Dermis blood vessel endothelial cell (primary cell): Measurements from ENCODE around the gene BAMBI. TPM values are rescaled to one million over a fixed set of nuclear protein-coding genes. Genes with fewer than 3 reads are reported as not detected.
A peak's percentile ranks its signal among the peaks of the same experiment; 100 is the strongest.
"Not testable (repeated sequence)": the region's sequence is repeated elsewhere in the genome, so short reads cannot be mapped to it uniquely, and the experiment has no call there.

Experiments
- DNase-seq: peaks from one replicate; pipeline ENCODE4 v3.0.0; 2010
- total RNA-seq: library from RNA; depleted of rRNA; stranded (reverse); fragments of >200 nt; gene quantifications from 2 replicates; pipeline ENCODE4 v1.2.3, GENCODE V29; 2014

BAMBI gene, protein sequence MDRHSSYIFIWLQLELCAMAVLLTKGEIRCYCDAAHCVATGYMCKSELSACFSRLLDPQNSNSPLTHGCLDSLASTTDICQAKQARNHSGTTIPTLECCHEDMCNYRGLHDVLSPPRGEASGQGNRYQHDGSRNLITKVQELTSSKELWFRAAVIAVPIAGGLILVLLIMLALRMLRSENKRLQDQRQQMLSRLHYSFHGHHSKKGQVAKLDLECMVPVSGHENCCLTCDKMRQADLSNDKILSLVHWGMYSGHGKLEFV
- total RNA-seq, result 2.4 and 3.8 TPM in 2 replicates

DNA sequence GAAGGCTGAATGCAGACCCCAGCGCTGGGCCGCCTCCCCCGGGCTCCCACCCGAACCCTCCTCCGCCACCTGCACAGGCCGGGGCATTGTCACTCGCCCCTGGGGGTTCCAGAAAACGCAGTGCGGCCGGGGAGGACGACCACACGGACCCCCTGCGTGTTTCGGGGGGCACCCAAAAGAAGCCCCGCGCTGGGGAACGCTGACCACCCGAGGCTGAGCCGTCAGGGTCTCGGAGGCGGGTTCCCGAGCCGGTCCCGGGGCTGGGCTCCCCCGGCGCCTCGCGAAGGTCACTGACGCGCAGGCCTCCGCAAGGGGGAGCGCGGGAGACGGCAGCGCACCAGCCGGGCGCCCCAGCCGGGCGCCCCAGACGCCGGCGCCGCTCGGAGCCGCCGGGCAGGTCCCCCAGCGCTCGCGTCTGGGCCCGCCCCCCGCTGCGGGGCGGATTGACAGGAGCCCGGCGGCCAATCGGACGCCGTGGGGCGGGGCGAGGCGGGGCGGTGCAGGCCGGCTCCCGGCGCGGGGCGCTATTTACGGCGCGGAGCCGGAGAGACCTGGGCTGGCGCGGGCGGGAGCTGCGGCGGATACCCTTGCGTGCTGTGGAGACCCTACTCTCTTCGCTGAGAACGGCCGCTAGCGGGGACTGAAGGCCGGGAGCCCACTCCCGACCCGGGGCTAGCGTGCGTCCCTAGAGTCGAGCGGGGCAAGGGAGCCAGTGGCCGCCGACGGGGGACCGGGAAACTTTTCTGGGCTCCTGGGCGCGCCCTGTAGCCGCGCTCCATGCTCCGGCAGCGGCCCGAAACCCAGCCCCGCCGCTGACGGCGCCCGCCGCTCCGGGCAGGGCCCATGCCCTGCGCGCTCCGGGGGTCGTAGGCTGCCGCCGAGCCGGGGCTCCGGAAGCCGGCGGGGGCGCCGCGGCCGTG is at the start of gene BAMBI:
Gene BAMBI (plus strand): TSS at position 554 of the 920 bp plus-strand sequence. CDS start 377 bp downstream, outside the sequence.
- DNase-seq, result peak; percentile 94

DNA sequence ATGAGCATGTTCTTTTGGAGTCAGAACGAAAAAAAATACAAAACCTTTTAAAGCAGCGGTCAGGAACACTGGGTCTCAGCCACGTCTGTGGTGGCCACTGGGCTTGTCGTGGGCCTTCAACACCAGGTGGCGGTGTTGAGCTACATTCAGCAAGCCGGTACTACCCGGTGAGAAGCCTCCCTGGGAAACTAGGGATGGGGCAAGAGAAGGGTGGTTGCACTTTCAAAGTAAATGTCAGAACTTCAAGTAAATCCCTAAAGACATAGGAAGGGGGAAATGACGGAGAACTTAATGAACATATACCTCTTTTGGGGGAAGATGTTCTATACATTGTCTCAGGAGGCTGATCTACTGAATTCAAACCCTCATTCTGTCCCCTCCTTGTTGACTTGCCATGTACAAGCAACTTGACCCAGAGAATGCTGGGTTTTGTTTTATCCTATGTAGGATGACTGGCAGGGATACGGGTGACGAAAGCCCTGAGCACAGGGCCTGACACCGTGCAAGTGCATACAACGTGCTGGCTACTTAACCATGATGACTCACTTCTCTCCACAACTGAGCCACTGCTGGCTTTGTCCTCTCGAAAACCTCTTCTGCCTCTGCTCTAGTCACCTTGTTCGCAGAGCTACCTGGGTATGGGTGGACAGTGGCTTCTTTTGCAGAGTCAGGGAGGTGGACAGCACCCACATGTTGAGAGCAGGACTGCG is 49.0 kb upstream of the BAMBI start:
- peak; percentile 86 for DNase-seq

DNA sequence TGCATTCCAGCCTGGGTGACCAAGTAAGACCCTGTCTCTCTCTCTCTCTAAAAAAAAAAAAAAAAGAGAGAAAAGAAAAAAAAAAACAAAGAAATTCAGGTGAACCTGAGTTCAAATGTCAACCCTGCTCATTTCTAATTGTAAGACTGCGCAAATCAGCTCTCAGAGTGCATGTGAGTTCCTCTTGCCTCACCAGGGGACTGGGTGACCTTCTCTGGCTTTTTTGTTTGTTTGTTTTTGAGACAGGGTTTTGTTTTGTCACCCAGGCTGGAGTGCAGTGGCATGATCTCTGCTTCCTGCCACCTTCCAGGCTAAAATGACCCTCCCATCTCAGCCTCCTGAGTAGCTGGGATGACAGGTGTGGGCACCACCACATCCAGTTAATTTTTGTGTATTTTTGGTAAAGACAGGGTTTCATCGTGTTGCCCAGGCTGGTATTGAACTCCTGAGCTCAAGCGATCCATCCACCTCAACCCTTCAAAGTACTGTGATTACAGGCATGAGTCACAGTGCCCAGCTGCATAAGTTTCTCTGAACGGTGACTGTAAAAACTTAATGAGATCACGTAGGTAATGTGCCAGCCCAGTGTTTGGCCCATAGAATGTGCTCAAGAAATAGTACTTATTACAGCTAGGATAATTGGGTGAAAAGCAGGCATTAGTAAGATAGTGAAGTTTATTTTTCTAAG is 45.3 kb upstream of the BAMBI start:
- DNase-seq, result no peak

DNA sequence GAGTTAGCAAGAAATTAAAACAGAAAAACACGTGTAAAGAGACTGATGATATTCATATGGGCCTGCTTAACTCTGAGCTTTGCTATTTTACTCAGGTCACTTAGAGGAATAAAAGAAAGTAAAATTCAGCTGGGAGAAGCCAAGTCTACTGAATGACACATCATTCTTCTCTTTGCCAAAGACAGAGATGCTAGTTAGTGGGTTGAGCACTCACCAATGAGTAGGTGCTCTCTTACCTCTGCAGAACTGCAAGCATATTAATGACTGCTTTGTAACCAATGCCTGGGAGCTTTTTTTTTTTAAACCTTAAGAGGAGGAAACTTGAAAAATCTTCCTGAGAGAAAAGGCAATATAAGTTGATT is 44.8 kb upstream of the BAMBI start:
- no peak for DNase-seq

DNA sequence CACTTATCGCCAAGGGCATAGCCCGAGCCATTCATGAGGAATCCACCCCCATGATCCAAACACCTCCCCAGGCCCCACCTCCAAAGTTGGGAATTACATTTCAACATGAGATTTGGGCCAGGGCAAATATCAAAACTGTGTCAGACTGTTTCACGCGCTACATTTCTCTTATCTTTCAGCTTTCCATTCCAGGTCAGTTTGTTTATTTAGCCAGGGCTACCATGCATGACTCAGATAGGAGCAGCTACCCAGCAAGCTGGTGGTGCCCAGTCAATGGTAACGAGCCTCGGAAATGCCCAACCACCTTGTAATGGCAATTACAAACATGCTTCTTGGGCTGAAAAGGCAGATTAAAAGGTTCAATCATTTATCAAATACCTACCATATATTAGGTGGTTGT is 43.6 kb upstream of the BAMBI start:
- DNase-seq, result no peak

DNA sequence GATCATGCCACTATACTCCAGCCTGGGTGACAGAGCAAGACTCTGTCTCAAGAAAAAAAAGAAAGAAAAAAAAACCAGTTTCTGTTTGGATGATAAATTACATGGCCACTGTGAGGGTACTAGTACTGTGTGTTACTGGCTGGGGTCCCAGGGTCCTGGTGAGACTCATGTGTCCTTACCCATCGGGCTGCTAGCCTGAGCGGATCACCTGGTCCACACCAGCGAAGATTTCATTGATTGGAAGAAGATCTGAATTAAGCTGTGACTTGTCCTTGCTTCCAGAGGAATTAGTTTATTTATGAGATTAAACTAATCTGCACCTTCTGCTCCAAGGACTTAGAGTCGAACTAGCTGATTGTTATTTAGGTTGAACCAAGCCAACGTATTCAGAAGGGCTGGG is 40.0 kb upstream of the BAMBI start:
- DNase-seq, result no peak

DNA sequence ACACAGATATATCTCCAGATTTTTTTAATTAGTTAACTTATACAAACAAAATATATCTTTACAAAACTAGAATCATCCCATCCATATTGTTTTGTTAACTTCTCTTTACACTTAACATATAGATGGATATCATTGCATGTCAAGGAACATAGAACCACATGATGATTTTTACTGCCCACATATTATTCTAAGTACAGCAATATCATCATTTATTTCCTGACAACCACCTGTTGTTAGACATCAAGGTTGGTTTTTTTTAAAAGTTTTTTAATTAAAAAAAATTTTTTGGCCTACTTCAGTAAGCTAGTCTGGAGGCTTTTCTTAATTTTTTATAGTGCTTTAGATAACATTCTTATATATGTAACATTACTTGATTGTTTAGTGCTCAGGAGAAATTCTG is 38.9 kb upstream of the BAMBI start:
- no peak for DNase-seq

DNA sequence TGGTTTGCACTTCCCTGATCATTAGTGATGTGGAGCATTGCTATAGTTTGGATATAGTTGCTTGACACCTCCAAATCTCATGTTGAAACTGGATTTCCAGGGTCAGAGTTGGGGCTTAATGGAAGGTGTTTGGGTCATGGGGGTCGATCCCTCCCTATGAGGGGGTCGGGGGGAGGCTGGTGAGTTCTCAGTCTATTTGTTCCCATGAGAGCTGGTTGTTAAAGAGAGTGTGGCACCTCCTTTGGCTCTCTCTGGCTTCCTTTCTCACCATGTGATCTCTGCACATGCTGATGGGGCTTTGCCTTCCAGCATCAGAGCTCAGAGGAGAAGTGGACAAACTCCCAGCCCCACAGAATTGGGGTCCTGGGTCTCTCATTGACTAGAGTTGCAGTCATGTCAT is 36.8 kb upstream of the BAMBI start:
- DNase-seq, result no peak

DNA sequence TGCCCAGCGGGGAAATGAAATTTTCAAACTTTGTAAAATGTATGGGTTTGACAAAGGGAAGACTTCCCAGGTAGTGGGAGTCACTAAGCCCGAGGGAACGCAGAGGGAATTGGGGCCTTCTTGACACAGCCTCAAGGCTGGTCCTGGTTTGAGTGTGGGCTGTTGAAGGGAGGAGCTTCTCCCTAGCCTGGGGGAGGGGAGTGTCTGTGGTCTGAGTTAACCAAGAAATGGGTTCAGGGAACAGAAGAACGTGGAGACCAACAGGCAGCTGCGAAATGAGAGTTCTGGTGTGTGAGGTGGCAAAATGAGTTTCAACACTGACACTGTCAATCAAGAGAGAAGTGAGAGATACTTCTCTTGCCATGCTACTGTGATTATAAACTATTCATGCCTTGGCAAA is 32.7 kb upstream of the BAMBI start:
- DNase-seq, result no peak

DNA sequence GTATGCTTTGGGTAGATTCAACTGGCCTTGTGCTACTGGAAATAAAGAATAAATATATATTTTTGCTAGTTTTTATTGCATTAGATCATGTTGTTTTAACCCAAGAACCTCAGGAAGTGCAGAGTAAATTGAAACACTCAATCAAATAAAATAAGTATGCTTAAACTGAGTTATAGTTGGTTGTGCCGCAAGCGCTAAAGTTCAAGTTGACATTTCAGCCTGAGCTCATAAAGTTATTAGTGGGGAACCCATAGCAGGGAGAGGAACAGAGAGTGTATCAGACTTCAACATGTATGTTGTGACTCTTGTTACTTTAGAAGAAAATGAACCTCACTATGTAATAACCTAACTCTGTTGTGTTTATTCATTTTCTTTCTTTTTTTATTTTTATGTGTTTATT is 25.2 kb upstream of the BAMBI start:
- no peak for DNase-seq

DNA sequence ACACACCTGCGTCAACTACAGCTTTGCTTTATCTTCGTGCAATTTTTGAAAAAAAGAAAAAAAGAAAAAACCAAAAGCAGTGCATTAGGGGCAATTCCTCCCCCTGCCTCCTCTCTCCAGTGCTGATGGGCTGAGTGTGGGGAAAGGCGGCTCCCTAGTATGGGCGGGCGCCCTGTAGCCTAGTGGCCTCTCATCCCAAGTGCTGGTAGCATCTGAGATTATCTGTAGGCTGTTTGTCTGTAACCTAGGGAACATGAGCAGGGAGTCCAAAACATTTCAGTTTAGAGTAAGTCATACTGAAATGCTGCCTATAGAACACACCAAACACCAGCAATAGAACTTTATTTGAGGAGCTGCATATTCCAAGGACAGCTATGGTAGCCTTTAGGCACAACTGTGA is 24.6 kb upstream of the BAMBI start:
- no peak for DNase-seq

DNA sequence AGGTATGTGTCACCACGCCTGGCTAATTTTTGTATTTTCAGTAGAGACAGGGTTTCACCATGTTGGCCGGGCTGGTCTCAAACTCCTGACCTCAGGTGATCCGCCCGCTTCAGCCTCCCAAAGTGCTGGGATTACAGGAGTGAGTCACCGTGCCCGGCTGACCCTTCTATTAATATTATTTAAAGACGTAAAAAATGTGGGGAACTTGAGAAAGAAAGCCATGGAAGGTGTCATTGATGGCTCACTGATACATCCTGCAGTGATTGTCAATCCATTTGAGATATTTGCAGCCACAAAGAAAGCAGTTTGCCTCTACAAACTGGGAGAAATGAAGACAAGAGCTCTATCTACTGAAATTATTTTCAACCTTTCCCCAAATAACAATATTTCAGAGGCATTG is 18.5 kb upstream of the BAMBI start:
- not testable (repeated sequence) for DNase-seq

DNA sequence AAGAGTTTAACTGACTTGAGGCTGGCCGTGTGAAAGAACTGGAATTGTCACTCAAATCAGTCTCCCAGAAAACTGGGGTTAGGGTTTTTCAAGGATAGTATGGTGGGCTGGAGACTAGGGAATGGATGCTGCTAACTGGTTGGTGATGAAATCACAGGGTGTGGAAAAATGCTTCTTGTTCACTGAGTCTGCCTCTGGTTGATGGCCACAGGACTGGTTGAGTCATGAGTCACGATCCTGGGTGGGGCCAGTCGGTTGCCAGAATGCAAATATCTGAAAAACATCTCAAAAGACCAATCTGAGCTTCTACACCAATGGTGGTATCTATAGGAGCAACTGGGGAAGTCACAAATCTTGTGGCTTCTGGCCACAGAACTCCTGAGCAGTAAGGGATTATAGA is 16.3 kb upstream of the BAMBI start:
- no peak for DNase-seq

DNA sequence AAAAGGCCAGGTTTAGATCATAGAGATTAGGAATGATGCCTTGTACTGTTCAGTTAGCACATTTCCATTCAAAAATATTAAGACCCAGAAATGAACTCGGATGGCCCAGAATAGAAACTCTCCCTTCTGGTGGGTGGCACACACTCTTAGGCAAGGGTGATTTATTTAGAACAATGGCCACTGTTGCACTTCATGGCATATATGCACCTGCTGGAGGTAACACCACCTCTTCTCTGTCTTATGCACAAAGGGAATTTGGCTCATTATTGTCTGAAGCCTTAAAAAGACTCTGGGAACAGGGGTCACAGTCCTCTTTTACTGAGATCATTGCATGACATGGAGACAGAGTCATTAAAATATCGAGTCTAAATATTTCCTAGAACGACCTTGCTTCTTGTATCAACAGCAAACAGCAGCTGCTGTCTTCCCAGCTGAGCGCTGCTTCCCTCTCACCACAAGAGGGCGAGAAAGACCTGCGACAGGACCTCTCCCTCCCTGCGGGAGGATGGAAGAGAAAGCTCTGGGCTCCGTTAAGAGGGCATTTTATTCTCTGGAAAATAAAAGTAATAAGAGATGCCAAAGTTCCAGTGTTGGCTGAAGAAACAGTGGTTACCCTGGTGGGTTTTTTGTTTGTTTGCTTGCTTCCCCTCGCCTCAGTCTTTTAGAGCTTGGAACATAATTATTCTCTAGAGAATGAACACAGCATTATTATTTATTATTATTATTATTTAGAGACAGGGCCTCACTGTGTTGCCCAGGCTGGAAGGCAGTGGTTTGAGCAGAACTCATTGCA is 13.5 kb upstream of the BAMBI start:
- DNase-seq, result peak; percentile 88

DNA sequence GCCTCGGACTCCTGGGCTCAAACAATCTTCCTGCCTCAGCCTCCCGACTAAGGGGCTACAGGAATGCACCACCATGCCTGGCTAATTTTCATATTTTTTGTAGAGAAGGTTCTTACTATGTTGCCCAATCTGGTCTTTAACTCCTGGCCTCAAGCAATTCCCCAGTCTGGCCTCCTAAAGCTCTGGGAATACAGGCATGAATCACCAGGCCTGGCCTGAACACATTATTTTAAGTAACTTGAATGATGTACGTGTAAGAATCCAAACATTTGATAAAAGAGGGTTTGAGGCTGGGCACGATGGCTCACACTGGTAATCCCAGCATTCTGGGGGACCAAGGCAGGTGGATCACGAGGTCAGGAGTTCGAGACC is 13.0 kb upstream of the BAMBI start:
- no peak for DNase-seq

DNA sequence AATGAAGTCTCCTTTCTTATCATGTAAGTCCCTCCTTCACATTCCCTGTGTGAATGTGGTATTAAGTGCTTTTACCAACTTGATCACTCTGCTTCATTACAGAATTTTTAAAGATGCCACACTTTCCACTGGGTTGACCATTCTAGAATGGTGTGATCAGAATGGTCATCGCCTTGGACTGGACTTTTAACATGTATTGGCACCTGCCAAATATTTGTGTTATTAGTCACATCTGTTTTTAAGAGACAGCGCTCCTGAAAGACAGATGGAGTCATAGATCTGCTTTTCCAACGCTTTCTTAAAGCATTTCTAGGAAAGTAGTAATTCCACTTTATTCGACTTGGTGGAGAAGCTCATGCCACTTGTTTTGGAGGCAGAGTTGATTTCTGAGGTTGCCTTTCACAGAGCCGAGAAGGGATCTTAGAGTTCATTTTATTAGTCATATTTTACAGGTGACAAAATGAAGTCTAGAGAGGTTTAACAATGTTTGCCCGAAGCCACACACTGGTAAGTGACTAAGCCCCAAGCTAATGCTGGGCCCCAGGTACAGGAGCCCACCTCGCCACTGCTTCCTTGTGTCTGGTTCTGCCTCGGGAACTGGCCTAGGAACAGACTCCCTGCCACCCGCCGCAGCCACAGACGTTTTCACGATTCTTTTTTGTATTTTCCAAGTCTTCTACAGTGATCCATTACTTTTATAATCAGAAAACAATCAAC is 10.4 kb upstream of the BAMBI start:
- DNase-seq, result no peak

DNA sequence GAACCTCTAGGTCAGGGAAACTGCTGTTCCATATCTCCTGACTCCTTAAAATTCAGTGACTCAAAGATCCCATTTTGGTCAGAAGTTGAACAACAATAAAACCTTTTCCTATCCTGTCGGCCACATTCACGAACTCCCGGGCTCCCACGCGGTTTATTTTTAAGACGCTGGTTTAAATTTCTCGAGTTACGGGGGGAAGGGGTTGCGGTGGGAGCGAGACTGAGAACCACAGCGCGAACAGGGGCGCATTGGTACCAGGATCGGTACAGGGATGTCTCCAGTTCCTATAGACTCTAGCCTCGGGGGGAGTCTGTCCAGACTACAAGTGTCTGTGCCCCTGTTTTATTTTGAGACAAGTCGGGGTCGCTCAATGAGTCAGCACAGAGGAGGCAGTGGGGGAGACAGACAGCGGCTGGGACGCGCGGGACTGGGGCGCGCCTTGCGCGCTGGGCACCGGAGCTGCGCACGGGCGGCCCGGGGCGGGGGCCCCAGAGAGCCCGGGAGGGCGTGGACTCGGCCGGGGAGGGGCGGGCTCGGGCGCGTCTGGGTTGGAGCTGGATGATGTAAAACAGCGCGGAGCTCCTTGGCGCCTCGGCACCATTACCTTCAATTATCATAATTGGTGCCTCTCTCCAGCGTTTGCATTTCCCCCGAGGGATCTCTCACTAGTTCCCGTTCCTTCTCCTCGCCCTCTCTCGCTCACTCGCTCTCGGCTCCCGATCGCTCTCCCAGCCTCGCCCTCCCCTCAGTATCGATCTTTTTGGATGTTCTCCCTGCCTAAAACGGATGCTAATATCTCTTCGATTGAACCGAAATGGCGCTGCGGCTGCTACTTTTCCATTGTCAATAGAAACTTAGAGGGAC is 8.7 kb upstream of the BAMBI start:
- peak; percentile 26 for DNase-seq

DNA sequence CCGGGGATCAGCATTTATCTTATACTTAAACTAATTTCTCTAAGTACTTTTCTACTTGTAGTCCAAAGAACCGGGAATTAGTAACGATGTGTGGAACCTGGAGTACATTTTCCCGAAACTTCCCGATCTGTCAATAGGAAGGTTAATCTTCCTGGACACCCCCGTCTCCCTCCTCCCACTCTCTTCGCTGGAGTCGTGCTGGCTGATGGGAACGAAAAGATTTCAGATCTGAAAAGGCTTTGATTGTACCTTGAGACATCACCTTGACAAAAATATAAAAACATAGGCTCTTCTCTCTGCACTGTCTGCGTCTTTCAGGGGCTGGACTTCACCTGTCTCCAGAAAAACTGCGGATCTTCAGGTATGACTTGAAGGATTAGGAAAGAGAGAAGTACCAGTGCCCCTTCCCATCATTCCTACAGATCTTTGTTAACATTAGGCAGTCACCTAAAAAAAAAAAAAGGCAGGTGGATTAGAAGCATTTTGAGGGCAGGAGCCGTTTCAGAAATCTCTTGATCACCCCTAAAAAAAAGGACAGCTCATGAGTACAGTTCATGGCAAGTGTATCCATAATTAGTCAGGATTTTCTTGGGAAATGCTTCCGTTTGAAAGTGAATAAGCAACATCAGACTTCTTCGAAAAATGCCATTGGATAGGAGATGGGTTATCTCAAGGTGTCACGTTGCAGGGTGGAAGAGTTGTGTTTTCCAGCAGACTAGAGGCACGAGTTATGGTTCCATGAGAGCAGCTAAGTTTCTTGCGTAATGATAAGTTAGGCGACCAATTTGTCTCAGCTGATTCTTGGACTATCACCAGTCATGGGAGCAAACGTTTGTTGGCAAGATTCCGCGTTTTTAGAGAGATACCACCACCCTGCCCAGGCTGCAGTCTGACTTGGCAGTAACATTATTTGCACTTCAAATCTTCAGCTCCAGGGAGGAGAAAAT is 7.8 kb upstream of the BAMBI start:
- DNase-seq, result no peak

DNA sequence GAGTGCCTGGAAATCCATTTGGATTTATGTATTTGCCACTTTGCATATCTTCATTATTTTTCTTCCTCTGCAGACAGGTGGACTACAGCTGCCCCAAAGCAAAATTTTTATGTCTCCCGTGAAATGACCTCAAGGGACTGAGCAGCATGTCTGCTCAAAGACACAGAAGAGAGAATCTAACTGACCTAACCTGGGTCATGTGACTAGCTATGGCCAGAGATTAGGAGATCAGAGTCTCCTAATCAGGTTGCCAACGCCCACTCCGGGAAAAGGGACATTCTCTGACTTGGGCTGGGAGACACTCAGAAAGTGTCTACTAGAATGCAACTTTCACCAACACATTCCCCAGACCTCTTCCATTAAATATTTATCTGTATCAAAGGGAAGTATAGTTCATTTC is 2.5 kb upstream of the BAMBI start:
- no peak for DNase-seq
